Hepatocyte (in vitro differentiated cells): ENCODE data around the gene PLK5. TPM values are rescaled to one million over a fixed set of nuclear protein-coding genes. Genes with fewer than 3 reads are reported as not detected.

Experiments used
- DNase-seq: peaks from one replicate; pipeline ENCODE4 v3.0.0-alpha.2; 2016; ENCODE audit warnings: low spot score
- H2AFZ ChIP-seq: fragments of 200-600 bp; sonication (generic); 2 replicates; pipeline ENCODE4 v1.6.0; 2016; ENCODE audit warnings: antibody characterized with exemption, mild to moderate bottlenecking
- H3K27ac ChIP-seq: fragments of 200-600 bp; sonication (generic); 2 replicates; pipeline ENCODE4 v1.5.1; 2016; ENCODE audit warnings: mild to moderate bottlenecking
- H3K27me3 ChIP-seq: fragments of 200-600 bp; sonication (generic); 2 replicates; pipeline ENCODE4 v1.6.1; 2016
- H3K36me3 ChIP-seq: fragments of 200-600 bp; sonication (generic); replicated peaks from 2 replicates; pipeline ENCODE4 v1.5.1; 2016; ENCODE audit warnings: low read depth; ENCODE audit not compliant: insufficient read depth
- H3K4me1 ChIP-seq: fragments of 200-600 bp; sonication (generic); 2 replicates; pipeline ENCODE4 v1.5.1; 2016; ENCODE audit warnings: mild to moderate bottlenecking, moderate library complexity; ENCODE audit not compliant: insufficient read depth
- H3K4me2 ChIP-seq: fragments of 200-600 bp; sonication (generic); 2 replicates; pipeline ENCODE4 v1.6.0; 2016
- H3K4me3 ChIP-seq: fragments of 200-600 bp; sonication (generic); 2 replicates; pipeline ENCODE4 v1.5.1; 2016; ENCODE audit warnings: mild to moderate bottlenecking
- H3K79me2 ChIP-seq: fragments of 200-600 bp; sonication (generic); 2 replicates; pipeline ENCODE4 v1.6.0; 2017; ENCODE audit warnings: mild to moderate bottlenecking
- H3K9me2 ChIP-seq: fragments of 200-600 bp; sonication (generic); replicated peaks from 2 replicates; pipeline ENCODE4 v1.6.0; 2017; ENCODE audit warnings: mild to moderate bottlenecking; ENCODE audit not compliant: insufficient read depth
- H3K9me3 ChIP-seq: fragments of 200-600 bp; sonication (generic); 2 replicates; pipeline ENCODE4 v1.5.1; 2016; ENCODE audit warnings: low read depth, mild to moderate bottlenecking
- H4K20me1 ChIP-seq: fragments of 200-600 bp; sonication (generic); 2 replicates; pipeline ENCODE4 v1.6.0; 2016; ENCODE audit warnings: mild to moderate bottlenecking; ENCODE audit not compliant: insufficient read depth, poor library complexity, severe bottlenecking
- EZH2 ChIP-seq: fragments of 200-600 bp; sonication (generic); IDR thresholded peaks from 2 replicates; pipeline ENCODE4 v1.6.1; 2016; ENCODE audit warnings: antibody characterized with exemption, mild to moderate bottlenecking, borderline replicate concordance
- EZH2phosphoT487 ChIP-seq: fragments of 200-600 bp; sonication (generic); IDR thresholded peaks from one replicate; pipeline ENCODE4 v1.6.1; 2018; ENCODE audit warnings: antibody characterized with exemption, mild to moderate bottlenecking, low read depth, moderate library complexity; ENCODE audit not compliant: unreplicated experiment, severe bottlenecking
- WGBS: methylation state at CpG from one replicate; pipeline ENCODE4 v1.1.6; 2016; ENCODE audit warnings: low lambda C conversion rate; ENCODE audit errors: missing lambda C conversion rate; 5-methylcytosine and 5-hydroxymethylcytosine counted together
- polyA plus RNA-seq: library from polyadenylated mRNA; unstranded; fragments of >200 nt; fragmentation: Nextera tagmentation; extraction: Ambion mirVana; gene quantifications from 2 replicates; pipeline ENCODE4 v1.2.1, GENCODE V29; 2016
- total RNA-seq: library from RNA; depleted of rRNA; stranded (reverse); fragments of >200 nt; gene quantifications from 2 replicates; pipeline ENCODE4 v1.2.3, GENCODE V29; 2014
- TF ChIP-seq, protein P1 (sequence below): fragments of 200-600 bp; sonication (generic); IDR thresholded peaks from 2 replicates; pipeline ENCODE4 v1.5.1; 2016; ENCODE audit warnings: antibody characterized with exemption, mild to moderate bottlenecking; ENCODE audit not compliant: poor library complexity

Gene PLK5
- total and polyA plus RNA-seq, 2 experiments from 2014 or later, result 0.53 TPM; not detected in 1

DNA sequence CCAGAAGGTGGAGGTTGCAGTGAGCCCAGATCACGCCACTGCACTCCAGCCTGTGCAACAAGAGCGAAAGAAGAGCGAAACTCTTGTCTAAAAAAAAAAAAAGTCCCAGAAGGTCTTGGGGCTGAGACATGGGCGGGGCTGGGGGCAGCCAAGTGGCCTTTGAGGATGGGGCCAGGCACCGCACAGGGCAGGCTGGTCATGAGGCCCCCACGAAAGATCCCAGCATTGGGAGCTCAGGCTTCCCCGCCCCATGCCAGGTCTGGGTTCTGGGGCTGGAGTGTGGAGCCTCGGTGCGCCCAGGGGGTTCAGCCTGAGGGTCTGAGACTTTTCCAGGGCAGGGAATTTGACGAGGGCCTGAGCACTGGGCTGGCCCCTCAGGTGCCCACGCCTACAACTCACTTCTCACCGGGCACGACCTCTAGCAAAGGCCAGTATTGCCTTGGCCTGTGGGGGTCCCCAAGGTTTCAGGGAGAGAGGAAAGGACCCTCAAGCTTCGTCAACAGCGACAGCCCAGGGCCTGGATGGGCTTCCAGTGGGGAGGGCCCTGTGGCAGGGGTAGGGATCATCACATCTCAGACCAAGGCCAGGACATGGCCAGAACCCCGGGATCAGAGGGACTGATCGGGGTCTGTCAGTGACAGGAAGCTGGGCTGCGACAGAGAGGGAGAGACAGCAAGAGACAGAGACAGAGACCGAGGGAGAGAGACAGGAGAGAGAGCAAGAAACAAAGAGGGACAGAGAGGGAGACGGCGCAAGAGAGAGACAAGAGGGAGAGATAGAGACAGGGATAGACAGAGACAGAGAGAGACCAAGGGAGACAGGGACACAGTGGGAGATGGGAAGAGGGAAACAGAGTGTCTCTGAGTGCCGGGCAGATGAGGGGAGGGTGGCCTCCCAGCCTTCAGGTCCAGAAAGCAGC lies 51.7 kb downstream of the PLK5 start:
- Histone ChIP-seq H3K79me2 (no peaks in the 10 kb centered on the region), H3K4me2 (no peak overlapping the region), H3K4me3 (no peak overlapping the region), H3K9me3 (no peaks in the 10 kb centered on the region), H3K4me1 (no peaks in the 10 kb centered on the region), H3K27ac (no peak overlapping the region), H3K27me3 (no peaks in the 10 kb centered on the region), H2AFZ (no peak overlapping the region), H3K36me3 (no peaks in the 10 kb centered on the region), H4K20me1 (no peaks in the 10 kb centered on the region), H3K9me2 (no peaks in the 10 kb centered on the region)
- TF ChIP-seq EZH2 (no peak), EZH2phosphoT487 (no peak)
- TF ChIP-seq, protein P1, sequence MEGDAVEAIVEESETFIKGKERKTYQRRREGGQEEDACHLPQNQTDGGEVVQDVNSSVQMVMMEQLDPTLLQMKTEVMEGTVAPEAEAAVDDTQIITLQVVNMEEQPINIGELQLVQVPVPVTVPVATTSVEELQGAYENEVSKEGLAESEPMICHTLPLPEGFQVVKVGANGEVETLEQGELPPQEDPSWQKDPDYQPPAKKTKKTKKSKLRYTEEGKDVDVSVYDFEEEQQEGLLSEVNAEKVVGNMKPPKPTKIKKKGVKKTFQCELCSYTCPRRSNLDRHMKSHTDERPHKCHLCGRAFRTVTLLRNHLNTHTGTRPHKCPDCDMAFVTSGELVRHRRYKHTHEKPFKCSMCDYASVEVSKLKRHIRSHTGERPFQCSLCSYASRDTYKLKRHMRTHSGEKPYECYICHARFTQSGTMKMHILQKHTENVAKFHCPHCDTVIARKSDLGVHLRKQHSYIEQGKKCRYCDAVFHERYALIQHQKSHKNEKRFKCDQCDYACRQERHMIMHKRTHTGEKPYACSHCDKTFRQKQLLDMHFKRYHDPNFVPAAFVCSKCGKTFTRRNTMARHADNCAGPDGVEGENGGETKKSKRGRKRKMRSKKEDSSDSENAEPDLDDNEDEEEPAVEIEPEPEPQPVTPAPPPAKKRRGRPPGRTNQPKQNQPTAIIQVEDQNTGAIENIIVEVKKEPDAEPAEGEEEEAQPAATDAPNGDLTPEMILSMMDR, result no peak
- DNase-seq, result no peak
- 95% methylated on average over 21 of the region's 22 CpGs for WGBS

DNA sequence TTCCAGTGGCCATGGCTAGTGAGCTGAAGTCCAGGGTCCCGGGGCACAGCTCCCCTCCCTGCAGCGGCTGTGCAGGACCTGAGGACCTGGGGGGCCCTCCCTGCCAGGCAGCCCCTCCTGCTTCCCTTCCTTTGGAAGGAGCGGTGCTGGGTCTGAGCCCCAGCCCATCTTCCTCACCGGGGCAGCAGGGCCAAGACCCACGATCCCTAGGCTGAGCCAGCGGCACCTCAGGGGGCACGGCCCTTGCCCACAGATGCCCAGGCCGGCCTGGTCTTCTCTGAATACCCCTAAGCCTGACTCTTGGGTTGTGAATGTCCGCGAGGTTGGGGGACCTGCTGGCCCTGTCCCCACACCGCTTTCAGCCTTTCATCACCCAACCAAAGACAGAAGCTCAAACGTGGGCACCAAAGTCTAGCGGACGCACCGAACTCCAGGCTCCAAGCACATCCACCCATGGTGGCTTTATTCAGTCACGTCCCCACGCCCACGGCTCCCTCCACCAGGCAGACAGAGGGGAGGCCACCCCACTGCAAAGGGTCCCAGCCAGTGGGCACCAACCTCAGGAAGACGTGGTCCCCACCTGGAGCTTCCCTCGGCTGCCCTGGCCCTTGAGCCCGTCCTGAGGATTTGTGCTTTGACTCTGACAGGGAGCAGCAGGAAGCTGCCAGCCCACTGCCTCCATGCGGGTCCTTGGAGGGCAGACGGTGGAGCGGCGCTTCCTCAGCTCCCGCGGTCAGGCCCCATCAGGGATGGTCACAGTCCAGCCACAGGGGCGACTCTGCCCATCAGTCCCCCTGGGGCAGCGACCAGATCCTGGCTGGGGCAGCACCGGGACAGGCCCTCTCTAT lies 52.6 kb downstream of the PLK5 start:
- Histone ChIP-seq H3K4me1 (no peaks in the 10 kb centered on the region), H2AFZ (no peak overlapping the region), H3K9me3 (no peaks in the 10 kb centered on the region), H3K4me3 (no peak overlapping the region), H3K27ac (no peak overlapping the region), H3K4me2 (no peak overlapping the region), H4K20me1 (no peaks in the 10 kb centered on the region), H3K27me3 (no peaks in the 10 kb centered on the region), H3K9me2 (no peaks in the 10 kb centered on the region), H3K79me2 (no peaks in the 10 kb centered on the region), H3K36me3 (no peaks in the 10 kb centered on the region)
- TF ChIP-seq EZH2, result no peak
- no peak for TF ChIP-seq EZH2phosphoT487
- TF ChIP-seq, protein P1, result no peak
- no peak for DNase-seq
- WGBS, result 95% methylated on average over 30 of the region's 30 CpGs

DNA sequence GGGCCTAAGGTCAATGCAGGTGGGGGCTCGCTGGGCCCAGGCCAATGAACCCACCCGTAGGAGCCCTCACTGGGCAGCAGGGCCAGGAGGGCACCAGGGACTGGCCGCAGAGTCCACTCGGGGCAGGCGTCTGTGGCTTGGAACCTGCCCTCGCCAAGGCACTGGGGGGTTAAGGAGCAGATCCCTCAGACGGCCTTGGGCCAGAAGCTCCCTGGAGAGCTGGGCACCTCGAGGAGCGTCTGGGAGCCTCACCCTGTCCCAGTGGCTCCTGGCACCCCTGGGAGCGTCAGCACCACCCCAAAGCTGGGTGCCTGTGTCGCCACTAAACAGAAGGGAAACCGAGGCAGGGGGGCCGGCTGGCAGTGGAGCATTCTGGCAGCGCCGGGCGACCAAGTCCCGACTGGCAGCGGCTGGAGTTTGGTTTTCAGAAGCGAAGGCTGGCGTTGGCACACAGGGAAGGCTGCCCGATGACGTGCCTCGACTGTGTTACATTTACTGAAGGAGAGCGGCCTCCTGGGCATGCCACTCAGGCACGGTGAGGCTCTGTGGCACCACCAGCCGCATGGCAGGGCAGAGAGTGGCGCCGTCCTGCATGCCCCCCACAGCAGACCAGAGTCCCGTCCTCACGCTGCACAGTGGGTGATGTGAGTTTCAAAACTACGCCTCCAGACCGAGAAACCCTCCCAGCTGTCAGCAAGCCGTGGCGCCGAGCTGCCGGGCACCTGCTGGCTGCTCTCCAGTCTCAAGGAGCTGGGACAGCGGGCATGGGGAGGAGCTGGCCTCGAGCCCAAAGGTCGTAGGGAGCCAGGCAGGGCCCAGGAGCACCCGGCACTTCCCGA lies 53.4 kb downstream of the PLK5 start:
- H3K9me2 ChIP-seq, result no peaks in the 10 kb centered on the region
- no peaks in the 10 kb centered on the region for H3K36me3 ChIP-seq
- H3K4me1 ChIP-seq, result no peaks in the 10 kb centered on the region
- TF ChIP-seq EZH2phosphoT487, result no peak
- TF ChIP-seq, protein P1, result no peak
- TF ChIP-seq EZH2, result no peak
- no peak overlapping the region for H3K27ac ChIP-seq
- H3K79me2 ChIP-seq, result no peaks in the 10 kb centered on the region
- no peak overlapping the region for H2AFZ ChIP-seq
- no peak overlapping the region for H3K4me2 ChIP-seq
- H3K9me3 ChIP-seq, result no peaks in the 10 kb centered on the region
- peaks cover 4% of the 10 kb centered on the region for H4K20me1 ChIP-seq
- no peak for DNase-seq
- 96% methylated on average over 41 of the region's 41 CpGs for WGBS
- H3K27me3 ChIP-seq, result no peaks in the 10 kb centered on the region
- H3K4me3 ChIP-seq, result no peak overlapping the region
